Gastroesophageal sphincter (tissue), 3 donors: ENCODE results near the gene NFKBIZ.

Experiments used
- CTCF ChIP-seq, 4 experiments: fragments of 200-600 bp in 2 of 4; fragments of 450-650 bp in 2 of 4; sonication (generic) in 1 of 4; IDR thresholded peaks; one replicate each; pipeline ENCODE4 v1.5.1; 2017 to 2019; ENCODE audit warnings: antibody characterized with exemption in 4 of 4, mild to moderate bottlenecking in 2 of 4, moderate library complexity in 2 of 4
- EP300 ChIP-seq: sonication (generic); formaldehyde crosslinking; IDR thresholded peaks from one replicate; pipeline ENCODE4 v1.6.1; 2017; ENCODE audit warnings: antibody characterized with exemption, mild to moderate bottlenecking
- POLR2A ChIP-seq, 2 donors: fragments of 450-650 bp; IDR thresholded peaks; one replicate each; pipeline ENCODE4 v1.6.1; 2017; ENCODE audit warnings: antibody characterized with exemption in 2 of 2, mild to moderate bottlenecking in 2 of 2, moderate library complexity in 1 of 2

DNA sequence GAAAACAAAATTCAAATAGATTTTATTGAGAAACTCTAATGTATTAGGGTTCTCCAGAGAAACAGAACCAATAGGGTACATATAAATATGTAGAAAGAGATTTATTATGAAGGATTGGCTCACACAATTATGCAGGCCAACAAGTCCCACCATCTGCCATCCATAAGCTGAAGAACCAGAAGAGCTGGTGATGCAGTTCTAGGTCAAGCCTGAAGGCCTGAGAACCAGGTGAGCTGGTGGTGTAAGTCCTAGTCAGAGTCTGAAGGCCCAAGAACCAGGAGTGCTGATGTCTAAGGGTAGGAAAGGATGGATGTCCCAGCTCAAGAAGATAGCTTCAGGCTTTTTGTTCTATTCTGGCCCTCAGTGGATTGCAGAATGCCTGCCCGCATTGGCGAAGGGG, 2.6 kb upstream of the NFKBIZ start:
- TF ChIP-seq CTCF (IDR thresholded peaks at IDR 0.05): no peak
- no peak for TF ChIP-seq POLR2A (IDR thresholded peaks at IDR 0.05)
- no peak for TF ChIP-seq EP300
